HEK293T (cell line): ENCODE results near the gene TARS2.

ENCODE experiments used
- ARNT ChIP-seq: fragments of 450-650 bp; IDR thresholded peaks from 2 replicates; pipeline ENCODE4 v1.6.1; 2017; ENCODE audit warnings: mild to moderate bottlenecking
- BHLHE40 ChIP-seq: fragments of 450-650 bp; IDR thresholded peaks from 2 replicates; pipeline ENCODE4 v1.6.1; 2016; ENCODE audit warnings: mild to moderate bottlenecking, moderate library complexity, borderline replicate concordance
- CTBP1 ChIP-seq: fragments of 450-650 bp; IDR thresholded peaks from 2 replicates; pipeline ENCODE4 v1.6.1; 2016; ENCODE audit warnings: borderline replicate concordance
- ELF4 ChIP-seq: fragments of 450-650 bp; IDR thresholded peaks from 2 replicates; pipeline ENCODE4 v1.6.1; 2017; ENCODE audit warnings: antibody characterized with exemption
- FOXA1 ChIP-seq: fragments of 450-650 bp; IDR thresholded peaks from 2 replicates; pipeline ENCODE4 v1.6.1; 2016; ENCODE audit warnings: mild to moderate bottlenecking
- FOXM1 ChIP-seq: fragments of 450-650 bp; IDR thresholded peaks from 2 replicates; pipeline ENCODE4 v1.6.1; 2017; ENCODE audit warnings: mild to moderate bottlenecking, borderline replicate concordance
- L3MBTL2 ChIP-seq: fragments of 450-650 bp; conservative IDR thresholded peaks from 2 replicates; pipeline ENCODE4 v1.6.1; 2016; ENCODE audit warnings: mild to moderate bottlenecking
- LEF1 ChIP-seq: fragments of 450-650 bp; IDR thresholded peaks from 2 replicates; pipeline ENCODE4 v1.6.1; 2017; ENCODE audit warnings: mild to moderate bottlenecking, borderline replicate concordance
- NFRKB ChIP-seq: fragments of 450-650 bp; IDR thresholded peaks from 2 replicates; pipeline ENCODE4 v1.6.1; 2016; ENCODE audit warnings: mild to moderate bottlenecking, moderate library complexity
- SP1 ChIP-seq: fragments of 450-650 bp; IDR thresholded peaks from 2 replicates; pipeline ENCODE4 v1.6.1; 2017
- SUZ12 ChIP-seq: fragments of 450-650 bp; IDR thresholded peaks from 2 replicates; pipeline ENCODE4 v1.6.1; 2016; ENCODE audit warnings: mild to moderate bottlenecking
- TARDBP ChIP-seq: fragments of 450-650 bp; IDR thresholded peaks from 2 replicates; pipeline ENCODE4 v1.6.1; 2016
- ZNF384 ChIP-seq: fragments of 450-650 bp; IDR thresholded peaks from 2 replicates; pipeline ENCODE4 v1.6.1; 2016

- TF ChIP-seq SUZ12 (no peak), SP1 (no peak), ARNT (no peak), FOXM1 (no peak), FOXA1 (no peak), ZNF384 (no peak), TARDBP (no peak), L3MBTL2 (no peak), LEF1 (no peak), NFRKB (no peak), ELF4 (no peak), BHLHE40 (no peak), CTBP1 (no peak)
Measured at GRCh38 chr1:150530491-150531159, 43.4 kb downstream of the TARS2 start.
